ENCODE data around the gene TAF11L5.
"Not testable (repeated sequence)": the region's sequence is repeated elsewhere in the genome, so short reads cannot be mapped to it uniquely, and the experiment has no call there.

The TAF11L5 gene

GRCh38 chr5:17524935-17525334 lies at the start of gene TAF11L5:
Gene TAF11L5 (plus strand): TSS chr5:17525235.
- not testable (repeated sequence) for DNase-seq (ENCODE audit: low read depth)

- no peak for DNase-seq (ENCODE audit: low read depth)
These were observed 48.0 kb upstream of the TAF11L5 start for GRCh38 chr5:17477043-17477442.

DNA sequence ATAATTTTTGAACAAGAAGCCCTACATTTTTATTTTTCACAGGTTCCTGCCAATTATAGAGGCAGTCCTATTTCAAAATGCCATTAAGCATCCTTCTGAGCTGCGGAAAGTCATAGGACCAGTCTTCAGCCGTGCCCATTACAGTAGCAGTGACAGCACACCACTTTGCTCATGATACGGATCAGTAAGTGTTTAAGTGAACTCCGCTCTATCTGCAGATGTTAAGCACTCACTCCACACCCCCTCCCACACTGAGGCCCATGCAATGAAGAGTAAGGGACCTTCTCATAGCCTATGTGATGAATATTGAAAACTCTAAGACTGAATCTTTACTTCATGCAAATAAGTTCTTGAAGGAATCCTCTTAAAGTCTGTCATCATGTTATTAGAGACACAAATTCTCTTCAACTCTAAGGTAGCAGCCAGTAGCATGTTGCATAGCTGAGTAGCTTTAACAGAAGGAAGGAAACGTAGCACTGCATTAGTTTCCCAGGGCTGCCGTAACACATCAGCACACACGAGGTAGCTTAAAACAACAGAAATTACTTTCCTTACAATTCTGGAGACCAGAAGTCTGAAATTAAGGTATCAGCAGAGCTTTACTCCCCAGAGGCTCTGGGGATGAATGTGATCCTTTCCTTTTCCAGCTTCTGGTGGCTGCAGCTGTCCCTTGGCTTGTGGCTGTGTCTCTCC lies 47.3 kb upstream of the TAF11L5 start:
- DNase-seq (ENCODE audit: low read depth): no peak

DNA sequence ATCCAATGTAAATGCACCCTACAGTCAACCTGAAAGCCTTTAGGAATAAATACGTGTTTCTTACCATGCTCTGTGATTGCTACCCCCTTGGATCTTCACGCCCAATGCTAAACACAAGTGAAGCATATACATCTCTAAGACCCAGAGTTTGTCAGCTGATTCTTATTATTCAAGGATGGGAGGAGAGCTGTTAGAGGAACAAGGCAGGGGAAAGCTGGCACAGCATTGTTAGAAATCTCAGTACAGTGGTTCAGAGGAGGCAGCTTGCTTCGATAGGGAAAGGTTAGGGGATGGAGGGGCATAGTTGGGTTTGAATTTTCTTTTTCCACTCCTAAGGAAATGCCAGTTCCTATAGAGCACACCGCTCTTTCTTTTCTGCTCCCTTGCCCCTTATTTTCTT lies 43.7 kb upstream of the TAF11L5 start:
- DNase-seq (ENCODE audit: low read depth): no peak

DNA sequence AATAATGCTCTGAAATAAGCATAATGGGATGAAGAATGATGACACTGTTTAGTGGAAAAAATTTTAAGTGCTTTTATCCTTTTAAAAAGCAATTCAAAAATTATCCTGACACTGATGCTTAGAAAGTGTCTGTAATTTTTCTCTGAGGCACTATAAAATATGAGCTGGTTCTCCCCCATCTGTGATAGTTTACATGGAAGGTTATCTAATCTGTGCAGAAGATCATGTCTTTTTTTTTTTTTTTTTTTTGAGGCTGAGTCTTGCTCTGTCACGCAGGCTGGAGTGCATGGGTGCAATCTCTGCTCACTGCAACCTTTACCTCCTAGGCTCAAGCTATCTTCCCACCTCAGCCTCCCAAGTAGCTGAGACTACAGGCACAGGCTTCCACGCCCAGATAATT lies 42.2 kb upstream of the TAF11L5 start:
- no peak for DNase-seq (ENCODE audit: low read depth)

DNA sequence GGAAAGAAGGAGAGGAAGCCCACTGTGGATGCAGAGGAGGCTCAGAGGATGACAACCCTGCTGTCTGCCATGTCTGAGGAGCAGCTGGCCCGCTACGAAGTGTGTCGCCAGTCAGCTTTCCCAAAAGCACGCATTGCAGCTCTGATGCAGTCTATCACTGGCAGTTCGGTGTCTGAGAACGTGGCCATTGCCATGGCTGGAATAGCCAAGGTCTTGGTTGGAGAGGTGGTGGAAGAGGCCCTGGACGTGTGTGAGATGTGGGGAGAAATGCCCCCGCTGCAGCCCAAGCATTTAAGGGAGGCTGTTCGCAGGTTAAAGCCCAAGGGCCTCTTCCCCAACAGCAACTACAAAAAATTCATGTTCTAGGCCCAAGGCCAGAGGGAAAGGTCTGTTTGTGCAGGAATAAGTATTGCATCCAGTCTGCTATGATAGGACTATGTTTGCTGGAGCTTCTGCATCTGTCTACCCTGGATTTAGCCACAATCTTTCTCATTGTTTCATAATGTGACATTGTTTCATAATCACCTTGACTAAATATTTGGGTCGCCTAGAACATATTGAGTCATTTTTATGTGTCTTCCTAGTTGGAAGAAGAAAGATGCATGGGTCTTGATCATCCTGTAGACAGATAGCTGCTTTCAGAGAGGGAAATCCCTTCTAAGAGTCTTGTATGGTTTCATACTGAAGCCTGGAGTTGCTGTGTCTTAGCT lies 38.4 kb upstream of the TAF11L5 start:
- DNase-seq (ENCODE audit: low read depth): not testable (repeated sequence)

DNA sequence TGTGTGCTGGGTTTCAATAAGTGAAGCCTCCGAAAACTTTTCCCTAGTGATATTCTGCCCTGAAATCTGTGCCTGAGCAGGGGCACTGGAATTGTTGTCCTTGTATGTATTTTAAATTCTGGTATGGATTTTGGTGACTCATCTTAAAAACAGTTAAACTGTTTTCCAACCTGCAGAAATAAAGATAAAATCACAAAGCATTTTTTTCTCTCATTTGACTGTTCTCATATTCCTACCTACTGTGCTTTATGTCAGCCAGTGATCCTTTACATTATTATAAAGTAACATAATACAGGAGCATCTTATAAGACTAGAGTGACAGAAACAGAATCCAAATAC lies 37.9 kb upstream of the TAF11L5 start:
- DNase-seq (ENCODE audit: low read depth): no peak

GRCh38 chr5:17491257-17491656 lies 33.8 kb upstream of the TAF11L5 start:
- not testable (repeated sequence) for DNase-seq (ENCODE audit: low read depth)

- DNase-seq (ENCODE audit: low read depth): no peak
These were observed 32.3 kb upstream of the TAF11L5 start for GRCh38 chr5:17492770-17493169.

DNA sequence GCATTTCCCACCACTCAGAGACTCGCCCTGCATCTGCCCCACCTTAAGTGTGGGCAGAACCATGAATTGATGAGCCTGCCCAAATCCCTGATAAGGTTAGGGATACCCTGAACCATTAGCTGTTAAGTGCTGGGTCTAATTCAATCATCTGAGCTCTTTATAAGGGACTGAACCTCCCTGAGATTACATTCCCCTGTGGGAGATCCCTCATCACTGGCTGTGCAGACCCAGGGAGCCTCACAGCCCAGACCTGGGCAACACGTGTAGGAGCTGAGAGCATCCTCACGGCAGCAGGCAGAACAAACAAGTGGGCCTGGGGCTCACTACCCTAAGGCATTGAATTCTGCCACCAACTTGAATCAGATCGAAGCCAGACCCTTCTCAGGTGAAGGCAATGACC lies 27.6 kb upstream of the TAF11L5 start:
- no peak for DNase-seq (ENCODE audit: low read depth)

- not testable (repeated sequence) for DNase-seq (ENCODE audit: low read depth)
These were observed 27.1 kb upstream of the TAF11L5 start, which contains the start of gene TAF11L2 for GRCh38 chr5:17497931-17498330. Gene TAF11L2 (plus strand): TSS chr5:17498231.

DNA sequence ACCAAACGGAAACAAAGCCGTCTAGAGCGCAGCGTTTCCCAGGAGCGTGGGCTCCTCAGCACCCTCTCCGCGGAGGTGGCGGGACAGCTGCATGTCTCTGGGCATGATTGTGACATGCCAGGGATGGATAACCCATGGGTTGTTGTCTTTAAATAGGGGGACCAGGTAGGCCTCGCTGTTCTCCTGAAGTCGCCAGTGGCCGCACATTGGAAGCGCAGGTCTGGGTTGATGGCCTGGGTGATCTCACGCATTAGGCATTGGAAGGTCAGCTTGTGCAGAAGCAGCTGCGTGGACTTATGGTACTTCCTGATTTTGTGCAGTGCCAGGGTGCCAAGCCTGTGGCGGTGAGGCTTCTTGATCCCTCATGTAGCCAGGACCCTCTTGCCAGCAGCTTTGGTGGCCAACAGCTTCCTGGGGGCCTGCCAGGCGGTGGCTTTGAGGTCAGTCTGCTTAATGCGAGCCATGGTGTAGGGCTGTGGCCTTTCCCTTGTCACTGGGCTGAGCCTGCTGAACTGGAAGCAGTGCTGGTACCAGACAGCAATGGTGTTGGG lies 13.2 kb upstream of the TAF11L5 start:
- DNase-seq (ENCODE audit: low read depth): no peak

DNA sequence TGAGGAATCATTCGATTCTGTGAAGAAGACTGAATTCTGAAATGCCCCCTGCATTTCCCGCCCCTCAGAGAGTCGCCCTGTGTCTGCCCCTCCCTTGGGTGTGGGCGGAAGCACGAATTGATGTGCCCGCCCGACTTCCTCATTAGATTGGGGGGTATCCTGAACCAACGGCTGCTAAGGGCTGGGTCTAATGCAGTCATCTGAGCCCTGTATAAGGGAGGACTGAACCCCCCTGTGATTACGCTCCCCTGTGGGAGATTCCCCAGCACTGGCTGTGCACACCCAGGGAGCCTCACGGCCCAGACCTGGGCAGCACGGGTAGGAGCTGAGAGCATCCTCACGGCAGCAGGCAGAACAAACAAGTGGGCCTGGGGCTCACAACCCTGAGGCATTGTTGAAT lies 7.5 kb upstream of the TAF11L5 start:
- peak; percentile 10 for DNase-seq (ENCODE audit: low read depth)

DNA sequence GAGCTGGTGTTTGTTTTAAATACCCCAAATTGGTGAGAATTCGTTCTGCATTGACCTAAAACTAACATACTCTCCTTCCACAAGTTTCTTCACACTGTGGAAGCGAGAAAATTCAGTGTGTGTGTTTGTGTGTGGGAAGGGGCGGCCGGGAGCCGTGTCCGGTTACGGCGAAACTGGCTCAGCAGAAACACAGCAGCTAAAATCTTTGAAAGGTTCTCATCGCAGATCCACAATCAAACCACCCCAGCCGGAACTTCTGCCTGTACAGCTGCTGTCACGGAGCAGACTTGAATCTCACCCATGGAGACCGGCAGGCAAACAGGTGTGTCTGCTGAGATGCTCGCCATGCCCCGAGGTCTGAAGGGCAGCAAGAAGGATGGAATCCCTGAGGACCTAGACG lies 7.0 kb upstream of the TAF11L5 start, which contains the start of gene TAF11L3:
TSS of gene TAF11L3 (plus strand) at position 301 of the 400 bp plus-strand sequence.
- DNase-seq (ENCODE audit: low read depth): not testable (repeated sequence)

DNA sequence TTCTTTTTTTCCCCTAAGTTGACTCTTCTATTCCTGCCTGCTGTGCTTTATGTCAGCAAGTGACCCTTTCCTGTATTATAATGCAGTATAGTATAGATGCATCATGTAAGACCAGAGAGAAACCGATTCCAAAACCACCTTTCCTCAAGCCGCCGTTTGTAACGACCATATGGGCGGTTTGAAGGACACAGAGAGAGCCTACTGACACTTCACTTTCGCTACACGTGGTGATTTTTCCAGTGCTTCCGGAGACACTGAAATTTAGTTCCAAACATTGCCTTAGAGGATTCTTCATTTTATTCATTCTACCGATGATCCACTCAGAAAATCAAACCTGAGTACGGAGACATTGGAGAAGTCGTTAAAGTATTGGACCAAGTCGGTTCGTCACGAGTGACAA lies 5.5 kb upstream of the TAF11L5 start:
- DNase-seq (ENCODE audit: low read depth): not testable (repeated sequence)

DNA sequence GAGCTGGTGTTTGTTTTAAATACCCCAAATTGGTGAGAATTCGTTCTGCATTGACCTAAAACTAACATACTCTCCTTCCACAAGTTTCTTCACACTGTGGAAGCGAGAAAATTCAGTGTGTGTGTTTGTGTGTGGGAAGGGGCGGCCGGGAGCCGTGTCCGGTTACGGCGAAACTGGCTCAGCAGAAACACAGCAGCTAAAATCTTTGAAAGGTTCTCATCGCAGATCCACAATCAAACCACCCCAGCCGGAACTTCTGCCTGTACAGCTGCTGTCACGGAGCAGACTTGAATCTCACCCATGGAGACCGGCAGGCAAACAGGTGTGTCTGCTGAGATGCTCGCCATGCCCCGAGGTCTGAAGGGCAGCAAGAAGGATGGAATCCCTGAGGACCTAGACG lies 3.5 kb upstream of the TAF11L5 start, which contains the start of gene TAF11L4:
TSS of gene TAF11L4 (plus strand) at position 301 of the 400 bp plus-strand sequence.
- not testable (repeated sequence) for DNase-seq (ENCODE audit: low read depth)

GRCh38 chr5:17526504-17526903 lies 1.5 kb downstream of the TAF11L5 start:
- not testable (repeated sequence) for DNase-seq (ENCODE audit: low read depth)

DNA sequence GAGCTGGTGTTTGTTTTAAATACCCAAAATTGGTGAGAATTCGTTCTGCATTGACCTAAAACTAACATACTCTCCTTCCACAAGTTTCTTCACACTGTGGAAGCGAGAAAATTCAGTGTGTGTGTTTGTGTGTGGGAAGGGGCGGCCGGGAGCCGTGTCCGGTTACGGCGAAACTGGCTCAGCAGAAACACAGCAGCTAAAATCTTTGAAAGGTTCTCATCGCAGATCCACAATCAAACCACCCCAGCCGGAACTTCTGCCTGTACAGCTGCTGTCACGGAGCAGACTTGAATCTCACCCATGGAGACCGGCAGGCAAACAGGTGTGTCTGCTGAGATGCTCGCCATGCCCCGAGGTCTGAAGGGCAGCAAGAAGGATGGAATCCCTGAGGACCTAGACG lies 3.3 kb downstream of the TAF11L5 start, which contains the start of gene TAF11L6:
TSS of gene TAF11L6 (plus strand) at position 301 of the 400 bp plus-strand sequence.
- not testable (repeated sequence) for DNase-seq (ENCODE audit: low read depth)

Data from activated T-helper 9 cell treated with anti-CD3 and anti-CD28 coated beads, Interleukin-2, amount 50 U/mL, for 16 hours (primary cell).